Smooth muscle cell (in vitro differentiated cells): ENCODE data around the gene CDC42BPB. TPM values are rescaled to one million over a fixed set of nuclear protein-coding genes. Genes with fewer than 3 reads are reported as not detected.

ENCODE experiments used
- DNase-seq: peaks from one replicate; lab custom pipeline; 2025; ENCODE audit not compliant: unreplicated experiment; lab: John Stamatoyannopoulos, UW
- H2AFZ ChIP-seq: fragments of 200-600 bp; sonication (generic); 2 replicates; pipeline ENCODE4 v1.6.0; 2016; ENCODE audit warnings: antibody characterized with exemption, low read depth, mild to moderate bottlenecking
- H3F3A ChIP-seq: fragments of 200-600 bp; sonication (generic); 2 replicates; pipeline ENCODE4 v1.6.0; 2017; ENCODE audit warnings: antibody characterized with exemption, low read depth
- H3K27ac ChIP-seq: fragments of 200-600 bp; sonication (generic); 2 replicates; pipeline ENCODE4 v1.5.1; 2016; ENCODE audit warnings: low read depth, mild to moderate bottlenecking
- H3K27me3 ChIP-seq: fragments of 200-600 bp; sonication (generic); 2 replicates; pipeline ENCODE4 v1.6.1; 2016; ENCODE audit warnings: low read depth, mild to moderate bottlenecking
- H3K36me3 ChIP-seq: fragments of 200-600 bp; sonication (generic); 2 replicates; pipeline ENCODE4 v1.5.1; 2016; ENCODE audit warnings: low read depth
- H3K4me1 ChIP-seq: fragments of 200-600 bp; sonication (generic); 2 replicates; pipeline ENCODE4 v1.5.1; 2016; ENCODE audit warnings: low read depth
- H3K4me2 ChIP-seq: fragments of 200-600 bp; sonication (generic); 2 replicates; pipeline ENCODE4 v1.6.0; 2016; ENCODE audit warnings: mild to moderate bottlenecking
- H3K4me3 ChIP-seq: fragments of 200-600 bp; sonication (generic); 2 replicates; pipeline ENCODE4 v1.5.1; 2016; ENCODE audit warnings: mild to moderate bottlenecking
- H3K79me2 ChIP-seq: fragments of 200-600 bp; sonication (generic); 2 replicates; pipeline ENCODE4 v1.6.0; 2016; ENCODE audit warnings: low read depth, mild to moderate bottlenecking
- H3K9ac ChIP-seq: fragments of 200-600 bp; sonication (generic); 2 replicates; pipeline ENCODE4 v1.6.0; 2016; ENCODE audit warnings: low read depth
- H3K9me3 ChIP-seq: fragments of 200-600 bp; sonication (generic); replicated peaks from 2 replicates; pipeline ENCODE4 v1.5.1; 2016; ENCODE audit warnings: low read depth
- H4K20me1 ChIP-seq: fragments of 200-600 bp; sonication (generic); 2 replicates; pipeline ENCODE4 v1.6.0; 2016; ENCODE audit warnings: low read depth
- WGBS: methylation state at CpG from one replicate; pipeline ENCODE4 v1.1.7; 2016; ENCODE audit warnings: low lambda C conversion rate; 5-methylcytosine and 5-hydroxymethylcytosine counted together
- polyA plus RNA-seq: library from polyadenylated mRNA; unstranded; fragments of >200 nt; fragmentation: Nextera tagmentation; extraction: Ambion mirVana; gene quantifications from 2 replicates; pipeline ENCODE4 v1.2.1, GENCODE V29; 2016
- total RNA-seq: library from RNA; depleted of rRNA; stranded (reverse); fragments of >200 nt; gene quantifications from 2 replicates; pipeline ENCODE4 v1.2.3, GENCODE V29; 2014
- TF ChIP-seq, protein P1 (sequence below): fragments of 200-600 bp; sonication (generic); IDR thresholded peaks from 2 replicates; pipeline ENCODE4 v1.5.1; 2017; ENCODE audit warnings: borderline replicate concordance, mild to moderate bottlenecking, antibody characterized with exemption; ENCODE audit not compliant: insufficient read depth, poor library complexity, severe bottlenecking

Gene CDC42BPB
- total and polyA plus RNA-seq, 2 experiments from 2014 or later, result 11.3 to 71.2 TPM

DNA sequence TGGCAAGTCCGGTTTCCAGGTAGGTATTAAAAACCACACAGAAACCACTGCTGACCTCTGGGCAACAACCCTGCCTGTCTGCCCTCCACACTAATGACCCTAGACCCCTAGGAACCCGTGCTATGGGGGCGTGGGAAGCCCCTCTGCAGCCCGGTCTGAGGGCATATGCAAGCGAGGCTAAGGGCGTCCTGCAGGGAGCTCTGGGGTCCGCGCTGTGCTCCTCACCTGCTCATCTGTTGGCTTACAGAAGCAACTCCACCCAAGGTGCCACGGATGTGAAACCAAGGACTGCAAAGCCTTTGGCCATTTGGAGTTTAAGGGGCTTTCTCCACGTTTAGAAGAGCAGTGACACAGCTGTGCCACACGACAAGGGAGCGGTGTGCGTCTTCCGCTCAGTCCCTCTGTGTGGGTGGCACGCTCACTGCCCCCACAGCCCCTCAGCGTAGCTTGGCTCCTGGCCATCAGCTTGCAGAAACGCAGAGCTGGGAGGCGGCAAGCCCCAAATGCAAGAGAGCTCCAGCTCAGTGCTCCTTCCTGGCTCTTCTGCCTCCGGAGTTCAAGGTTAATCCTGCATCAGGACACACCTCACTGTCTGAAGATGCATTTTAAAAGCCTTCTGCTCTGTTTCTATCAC lies 116.5 kb downstream of the CDC42BPB start:
- no peak overlapping the region for H3K4me3 ChIP-seq
- no peak overlapping the region for H2AFZ ChIP-seq
- H3K4me2 ChIP-seq, result no peak overlapping the region
- TF ChIP-seq, protein P1, sequence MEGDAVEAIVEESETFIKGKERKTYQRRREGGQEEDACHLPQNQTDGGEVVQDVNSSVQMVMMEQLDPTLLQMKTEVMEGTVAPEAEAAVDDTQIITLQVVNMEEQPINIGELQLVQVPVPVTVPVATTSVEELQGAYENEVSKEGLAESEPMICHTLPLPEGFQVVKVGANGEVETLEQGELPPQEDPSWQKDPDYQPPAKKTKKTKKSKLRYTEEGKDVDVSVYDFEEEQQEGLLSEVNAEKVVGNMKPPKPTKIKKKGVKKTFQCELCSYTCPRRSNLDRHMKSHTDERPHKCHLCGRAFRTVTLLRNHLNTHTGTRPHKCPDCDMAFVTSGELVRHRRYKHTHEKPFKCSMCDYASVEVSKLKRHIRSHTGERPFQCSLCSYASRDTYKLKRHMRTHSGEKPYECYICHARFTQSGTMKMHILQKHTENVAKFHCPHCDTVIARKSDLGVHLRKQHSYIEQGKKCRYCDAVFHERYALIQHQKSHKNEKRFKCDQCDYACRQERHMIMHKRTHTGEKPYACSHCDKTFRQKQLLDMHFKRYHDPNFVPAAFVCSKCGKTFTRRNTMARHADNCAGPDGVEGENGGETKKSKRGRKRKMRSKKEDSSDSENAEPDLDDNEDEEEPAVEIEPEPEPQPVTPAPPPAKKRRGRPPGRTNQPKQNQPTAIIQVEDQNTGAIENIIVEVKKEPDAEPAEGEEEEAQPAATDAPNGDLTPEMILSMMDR, result no peak
- H3K9me3 ChIP-seq, result no peaks in the 10 kb centered on the region
- peaks cover 4% of the 10 kb centered on the region for H3F3A ChIP-seq
- no peak overlapping the region for H3K9ac ChIP-seq
- H3K27ac ChIP-seq, result no peak overlapping the region
- WGBS, result 97% methylated on average over 19 of the region's 19 CpGs
- no peaks in the 10 kb centered on the region for H3K79me2 ChIP-seq
- no peaks in the 10 kb centered on the region for H3K36me3 ChIP-seq
- H4K20me1 ChIP-seq, result peaks cover 33% of the 10 kb centered on the region
- DNase-seq, result no peak
- H3K27me3 ChIP-seq, result no peaks in the 10 kb centered on the region
- H3K4me1 ChIP-seq, result no peaks in the 10 kb centered on the region

GRCh38 chr14:102939820-102940561 lies 117.4 kb downstream of the CDC42BPB start:
- Histone ChIP-seq H2AFZ (no peak overlapping the region), H3K27ac (no peak overlapping the region), H3K9me3 (no peaks in the 10 kb centered on the region), H3F3A (peaks cover 4% of the 10 kb centered on the region), H3K79me2 (no peaks in the 10 kb centered on the region), H3K4me3 (no peak overlapping the region), H3K4me1 (no peaks in the 10 kb centered on the region), H3K36me3 (no peaks in the 10 kb centered on the region), H3K9ac (no peak overlapping the region), H4K20me1 (peaks cover 42% of the 10 kb centered on the region), H3K4me2 (no peak overlapping the region), H3K27me3 (no peaks in the 10 kb centered on the region)
- WGBS, result 98% methylated on average over 43 of the region's 43 CpGs
- TF ChIP-seq, protein P1, result no peak
- DNase-seq, result no peak

DNA sequence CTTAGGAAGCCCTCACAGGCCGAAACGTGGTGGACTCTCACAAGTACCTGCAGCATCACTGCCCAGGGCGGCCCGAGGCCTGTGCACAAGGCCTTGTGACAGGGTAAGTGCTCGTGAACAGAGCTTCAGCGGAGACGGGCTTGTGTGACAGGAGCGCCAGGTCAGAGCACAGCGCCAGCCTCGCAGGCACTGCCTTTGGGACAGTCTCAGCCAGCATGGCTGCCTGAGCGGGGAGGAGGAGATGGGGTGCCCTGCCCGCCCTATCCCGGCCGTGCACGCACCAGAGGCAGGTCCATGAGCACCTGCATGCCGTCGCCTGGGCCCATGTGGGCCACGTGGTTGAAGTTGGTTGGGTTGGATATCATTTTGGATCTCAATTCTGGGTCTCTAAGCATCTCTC lies 118.0 kb downstream of the CDC42BPB start:
- H3K79me2 ChIP-seq, result no peaks in the 10 kb centered on the region
- H3F3A ChIP-seq, result peaks cover 4% of the 10 kb centered on the region
- no peaks in the 10 kb centered on the region for H3K9me3 ChIP-seq
- H3K4me2 ChIP-seq, result no peak overlapping the region
- no peaks in the 10 kb centered on the region for H3K27me3 ChIP-seq
- no peak overlapping the region for H2AFZ ChIP-seq
- TF ChIP-seq, protein P1, result no peak
- no peak overlapping the region for H3K4me3 ChIP-seq
- DNase-seq, result no peak
- WGBS, result 94% methylated on average over 18 of the region's 18 CpGs
- peaks cover 48% of the 10 kb centered on the region for H4K20me1 ChIP-seq
- H3K9ac ChIP-seq, result no peak overlapping the region
- H3K27ac ChIP-seq, result no peak overlapping the region
- H3K36me3 ChIP-seq, result no peaks in the 10 kb centered on the region
- H3K4me1 ChIP-seq, result no peaks in the 10 kb centered on the region

DNA sequence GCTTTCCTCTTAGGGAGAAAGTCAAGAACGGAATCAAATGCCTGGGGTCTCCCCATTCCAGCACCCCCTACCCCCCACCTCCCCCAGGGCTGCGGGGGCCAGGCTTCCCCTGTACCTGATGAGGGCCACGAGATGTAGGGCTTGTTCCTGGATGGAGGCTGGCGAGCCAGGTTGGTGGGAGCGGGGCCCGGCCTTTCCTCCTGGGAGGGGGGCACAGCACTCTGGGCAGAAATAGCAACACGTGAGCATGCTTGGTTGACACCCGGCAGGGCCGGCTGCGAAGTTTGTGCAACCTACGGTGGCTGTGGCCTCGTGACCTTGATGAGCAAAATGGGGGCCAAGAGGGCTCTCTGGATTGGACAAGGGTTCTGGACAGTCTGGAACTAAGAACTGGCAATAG lies 119.2 kb downstream of the CDC42BPB start:
- Histone ChIP-seq H3F3A (peaks cover 4% of the 10 kb centered on the region), H3K4me1 (no peaks in the 10 kb centered on the region), H3K9ac (no peak overlapping the region), H3K36me3 (no peaks in the 10 kb centered on the region), H3K79me2 (no peaks in the 10 kb centered on the region), H4K20me1 (peaks cover 60% of the 10 kb centered on the region), H3K27me3 (no peaks in the 10 kb centered on the region), H3K4me3 (no peak overlapping the region), H3K4me2 (no peak overlapping the region), H3K27ac (no peak overlapping the region), H2AFZ (no peak overlapping the region), H3K9me3 (no peaks in the 10 kb centered on the region)
- TF ChIP-seq, protein P1, result no peak
- no peak for DNase-seq
- 99% methylated on average over 12 of the region's 12 CpGs for WGBS
